ENCODE results near the gene SGTB.
A peak's percentile ranks its signal among the peaks of the same experiment; 100 is the strongest.
"Not testable (repeated sequence)": the region's sequence is repeated elsewhere in the genome, so short reads cannot be mapped to it uniquely, and the experiment has no call there.

SGTB gene

GRCh38 chr5:65721720-65722574 lies at the start of gene SGTB, which contains the start of gene NLN:
TSS of gene SGTB (minus strand) at chr5:65722109. CDS start at chr5:65720807, 1,302 bp downstream.
TSS of gene NLN (plus strand) at chr5:65722205. CDS start at chr5:65722374, 169 bp downstream.
- DNase-seq, result peak; percentile 81

- no peak for DNase-seq
These were observed 49.4 kb upstream of the SGTB start for GRCh38 chr5:65771266-65771665.

- DNase-seq, result no peak
These were observed 47.6 kb upstream of the SGTB start for GRCh38 chr5:65769539-65769938.

GRCh38 chr5:65768723-65769346 lies 46.9 kb upstream of the SGTB start:
- no peak for DNase-seq

- no peak for DNase-seq
These were observed 45.7 kb upstream of the SGTB start for GRCh38 chr5:65767565-65767964.

- DNase-seq, result no peak
These were observed 44.9 kb upstream of the SGTB start for GRCh38 chr5:65766781-65767180.

- no peak for DNase-seq
These were observed 44.3 kb upstream of the SGTB start for GRCh38 chr5:65766175-65766574.

DNA sequence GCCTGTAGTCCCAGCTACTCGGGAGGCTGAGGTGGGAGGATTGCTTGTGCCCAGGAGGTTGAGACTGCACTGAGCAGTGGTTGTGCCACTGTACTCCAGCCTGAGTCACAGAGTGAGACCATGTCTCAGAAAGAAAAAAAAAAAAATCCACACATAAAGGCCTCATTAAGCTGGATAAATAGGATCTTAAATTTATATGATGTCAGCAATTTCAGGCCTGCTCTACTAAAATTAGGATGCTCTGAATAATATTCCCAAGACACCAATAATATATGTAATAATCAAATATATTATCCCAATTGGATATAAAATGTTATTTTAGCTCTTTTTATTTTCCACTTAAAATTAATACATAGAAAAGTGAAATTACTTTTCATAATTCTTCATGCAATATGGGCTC lies 43.7 kb upstream of the SGTB start:
- no peak for DNase-seq

- no peak for DNase-seq
These were observed 40.3 kb upstream of the SGTB start for GRCh38 chr5:65762234-65762633.

DNA sequence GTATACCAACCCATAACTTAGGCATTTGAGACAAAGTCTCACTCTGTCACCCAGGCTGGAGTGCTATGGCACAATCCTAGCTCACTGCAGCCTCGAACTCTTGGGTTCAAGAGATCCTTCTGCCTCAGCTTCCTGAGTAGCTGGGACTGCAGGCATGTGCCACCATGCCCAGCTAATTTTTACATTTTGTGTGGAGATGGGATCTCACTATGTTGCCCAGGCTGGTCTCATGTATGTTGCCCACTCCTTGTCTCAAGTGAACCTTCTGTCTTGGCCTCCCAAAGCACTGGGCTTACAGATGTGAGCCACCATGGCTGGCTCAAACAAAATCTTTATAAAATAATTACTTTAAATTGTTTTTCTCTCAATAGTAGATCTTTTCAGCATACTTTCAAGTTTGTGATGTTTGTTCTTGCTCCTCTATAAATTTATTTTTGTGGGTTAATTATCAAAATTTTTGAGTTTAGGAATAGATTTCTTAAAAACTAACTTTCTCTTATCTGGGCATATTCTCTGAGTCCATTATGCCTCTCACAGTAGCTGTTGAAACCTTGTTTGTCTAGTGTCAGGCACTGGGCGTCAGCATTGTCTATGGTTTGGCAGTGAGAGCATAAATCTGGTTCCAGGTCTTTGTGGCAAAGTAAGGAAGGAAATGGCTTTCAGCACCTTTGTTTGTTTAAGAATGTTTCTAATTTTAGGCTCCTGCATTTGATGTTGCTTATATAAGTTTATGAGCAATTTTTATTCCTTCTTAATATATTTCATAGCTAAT lies 38.8 kb upstream of the SGTB start:
- DNase-seq, result peak; percentile 25

DNA sequence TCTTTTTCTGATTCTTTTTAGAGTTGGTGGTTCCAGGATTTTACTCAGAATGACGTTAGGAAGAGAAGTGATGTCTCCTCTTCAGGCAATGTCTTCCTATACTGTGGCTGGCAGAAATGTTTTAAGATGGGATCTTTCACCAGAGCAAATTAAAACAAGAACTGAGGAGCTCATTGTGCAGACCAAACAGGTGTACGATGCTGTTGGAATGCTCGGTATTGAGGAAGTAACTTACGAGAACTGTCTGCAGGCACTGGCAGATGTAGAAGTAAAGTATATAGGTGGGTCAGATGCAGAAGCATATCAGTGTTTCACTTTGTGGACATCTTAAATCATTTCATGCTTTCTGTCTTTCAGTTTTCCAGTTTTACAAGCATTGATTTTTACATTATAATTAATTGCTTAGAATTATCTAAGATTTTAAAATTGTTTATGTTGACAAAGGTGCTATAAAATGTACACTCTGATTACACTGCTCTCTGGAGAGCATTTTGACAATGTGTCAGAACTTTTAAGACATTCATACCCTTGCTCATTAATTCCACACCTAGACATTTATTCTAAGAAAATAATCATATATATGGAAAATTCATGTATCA lies 36.7 kb upstream of the SGTB start:
- DNase-seq, result no peak

DNA sequence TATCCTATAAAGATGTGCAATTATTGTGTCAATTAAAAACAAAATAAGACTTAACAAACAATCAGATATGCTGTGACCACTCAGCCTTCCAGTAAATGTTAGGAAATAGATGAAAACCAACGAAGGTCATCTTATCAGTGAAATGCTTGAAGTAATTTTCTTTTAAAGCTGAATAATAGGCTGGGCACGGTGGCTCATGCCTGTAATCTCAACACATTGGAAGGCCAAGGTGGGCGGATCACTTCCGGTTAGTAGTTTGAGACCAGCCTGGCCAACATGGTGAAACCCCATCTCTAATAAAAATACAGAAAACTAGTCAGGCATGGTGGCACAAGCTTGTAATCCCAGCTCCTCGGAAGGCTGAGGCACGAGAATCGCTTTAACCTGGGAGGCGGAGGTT lies 31.3 kb upstream of the SGTB start:
- DNase-seq, result no peak

DNA sequence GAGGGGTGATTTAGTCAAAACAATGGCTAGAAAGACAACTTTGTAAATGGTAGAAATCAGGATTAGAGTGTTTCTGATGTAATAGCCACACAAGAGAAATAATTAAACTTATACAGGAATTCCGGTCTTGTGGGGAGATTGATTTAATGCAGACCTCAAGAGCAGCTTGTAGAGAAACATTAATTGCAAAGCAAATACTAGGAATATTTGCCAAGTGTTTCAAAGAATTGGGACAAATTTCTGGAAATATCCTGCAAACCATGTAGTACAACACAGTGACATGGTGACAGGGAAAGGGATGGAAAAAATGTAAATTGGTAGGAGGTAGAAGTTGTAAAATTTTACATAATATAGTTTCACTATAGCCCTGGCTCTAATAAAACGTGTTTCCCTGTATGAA lies 29.0 kb upstream of the SGTB start:
- DNase-seq, result no peak

DNA sequence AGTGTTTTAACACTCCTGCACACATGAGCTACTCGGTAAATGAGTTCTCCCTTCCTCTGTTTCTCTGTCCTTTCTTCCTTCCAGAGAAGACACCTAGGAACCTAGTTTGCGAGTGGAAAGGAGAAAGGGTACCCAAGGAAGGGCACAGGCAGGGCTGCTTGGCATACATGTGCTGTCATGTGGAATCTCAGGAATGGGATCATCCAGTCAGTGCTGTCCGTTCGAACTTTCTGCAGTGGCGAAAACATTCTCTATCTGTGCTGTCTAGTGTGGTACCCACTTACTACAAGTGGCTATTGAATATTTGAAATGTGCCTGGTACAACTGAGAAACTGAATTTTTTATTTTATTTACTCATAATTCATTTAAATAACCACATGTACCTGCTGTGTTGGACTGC lies 28.0 kb upstream of the SGTB start:
- DNase-seq, result no peak

GRCh38 chr5:65749221-65749844 lies 27.4 kb upstream of the SGTB start:
- DNase-seq, result no peak

- DNase-seq, result peak; percentile 7
These were observed 20.8 kb upstream of the SGTB start for GRCh38 chr5:65742565-65743231.

DNA sequence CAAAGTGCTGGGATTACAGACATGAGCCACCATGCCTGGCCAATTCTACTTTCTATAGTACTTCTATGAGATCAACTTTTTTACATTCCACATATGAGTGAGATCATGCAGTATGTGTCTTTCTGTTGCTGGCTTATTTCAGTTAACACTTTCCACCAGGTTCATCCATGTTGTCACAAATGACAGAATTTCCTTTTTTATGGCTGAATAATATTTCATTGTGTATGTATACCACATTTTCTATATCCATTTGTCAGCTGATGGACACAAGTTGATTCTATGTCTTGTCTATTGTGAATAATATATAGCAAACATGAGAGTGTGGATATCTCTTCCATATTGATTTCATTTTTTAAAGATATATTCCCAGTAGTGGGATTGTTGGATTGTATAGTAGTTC lies 17.3 kb upstream of the SGTB start:
- no peak for DNase-seq

GRCh38 chr5:65738305-65738704 lies 16.4 kb upstream of the SGTB start:
- no peak for DNase-seq

GRCh38 chr5:65737842-65738241 lies 15.9 kb upstream of the SGTB start:
- DNase-seq, result no peak

DNA sequence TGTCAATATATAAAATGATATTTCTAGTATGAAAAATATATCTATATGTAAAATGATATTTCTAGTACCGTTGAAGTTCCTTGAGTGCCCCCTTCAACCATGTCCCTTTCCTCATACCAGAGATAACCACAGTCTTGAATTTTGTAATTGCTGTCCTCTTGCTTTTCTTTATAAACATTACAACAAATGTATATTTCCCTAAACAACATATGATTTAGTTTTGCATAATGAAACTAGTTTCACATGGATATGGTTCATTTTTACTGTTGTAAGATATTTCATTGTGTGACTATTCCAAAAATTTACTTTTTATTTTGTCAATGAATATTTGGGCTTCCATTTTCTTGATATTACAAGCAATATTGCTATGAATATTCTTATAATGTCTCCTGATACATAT lies 14.1 kb upstream of the SGTB start:
- DNase-seq, result no peak

- DNase-seq, result peak; percentile 35
These were observed 13.0 kb upstream of the SGTB start for GRCh38 chr5:65734921-65735320.

- not testable (repeated sequence) for DNase-seq
These were observed 12.4 kb upstream of the SGTB start for GRCh38 chr5:65734196-65734775.
